Dedifferentiated amniotic fluid mesenchymal stem cell (primary cell): Measurements from ENCODE around the gene ANKRD33B.
A peak's percentile ranks its signal among the peaks of the same experiment; 100 is the strongest.

Experiments
- DNase-seq: peaks from one replicate; pipeline ENCODE4 v3.0.0-alpha.2; 2016; ENCODE audit errors: extremely low spot score

ANKRD33B gene

DNA sequence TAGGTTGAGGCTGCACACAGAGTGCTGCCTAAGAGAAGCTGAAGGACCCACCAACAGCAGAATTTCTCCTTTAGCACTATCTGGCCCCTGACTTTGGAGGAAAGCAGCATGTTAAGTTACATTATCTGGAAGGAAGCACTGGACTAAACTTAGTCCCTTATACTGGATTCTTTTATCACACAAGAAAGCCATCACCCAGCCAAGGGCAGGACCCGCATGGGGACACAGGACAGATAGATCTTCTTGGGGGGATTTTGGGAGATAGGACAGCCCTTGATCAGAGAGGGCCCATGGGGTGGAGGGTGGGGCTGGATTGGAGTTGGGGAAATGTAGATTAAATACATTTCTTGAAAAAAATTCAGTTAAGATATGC, 14.4 kb downstream of the ANKRD33B start:
- DNase-seq = no peak

DNA sequence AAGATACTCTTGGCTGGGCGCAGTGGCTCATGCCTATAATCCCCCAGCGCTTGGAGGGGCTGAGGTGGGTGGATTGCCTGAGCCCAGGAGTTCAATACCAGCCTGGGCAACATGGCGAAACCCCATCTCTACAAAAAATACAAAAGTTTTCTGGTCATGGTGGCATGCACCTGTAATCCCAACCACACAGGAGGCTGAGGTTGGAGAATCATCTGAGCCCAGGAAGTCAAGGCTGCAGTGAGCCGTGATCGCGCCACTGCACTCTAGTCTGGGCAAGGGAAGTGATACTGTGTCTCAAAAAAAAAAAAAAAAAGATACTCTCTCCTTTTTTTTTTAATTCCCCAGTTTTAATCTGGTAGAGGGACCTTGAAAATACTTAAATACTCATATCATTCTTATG, 15.0 kb downstream of the ANKRD33B start:
- DNase-seq = no peak

- DNase-seq = no peak
These were observed 16.0 kb downstream of the ANKRD33B start for GRCh38 chr5:10579536-10580521.

DNA sequence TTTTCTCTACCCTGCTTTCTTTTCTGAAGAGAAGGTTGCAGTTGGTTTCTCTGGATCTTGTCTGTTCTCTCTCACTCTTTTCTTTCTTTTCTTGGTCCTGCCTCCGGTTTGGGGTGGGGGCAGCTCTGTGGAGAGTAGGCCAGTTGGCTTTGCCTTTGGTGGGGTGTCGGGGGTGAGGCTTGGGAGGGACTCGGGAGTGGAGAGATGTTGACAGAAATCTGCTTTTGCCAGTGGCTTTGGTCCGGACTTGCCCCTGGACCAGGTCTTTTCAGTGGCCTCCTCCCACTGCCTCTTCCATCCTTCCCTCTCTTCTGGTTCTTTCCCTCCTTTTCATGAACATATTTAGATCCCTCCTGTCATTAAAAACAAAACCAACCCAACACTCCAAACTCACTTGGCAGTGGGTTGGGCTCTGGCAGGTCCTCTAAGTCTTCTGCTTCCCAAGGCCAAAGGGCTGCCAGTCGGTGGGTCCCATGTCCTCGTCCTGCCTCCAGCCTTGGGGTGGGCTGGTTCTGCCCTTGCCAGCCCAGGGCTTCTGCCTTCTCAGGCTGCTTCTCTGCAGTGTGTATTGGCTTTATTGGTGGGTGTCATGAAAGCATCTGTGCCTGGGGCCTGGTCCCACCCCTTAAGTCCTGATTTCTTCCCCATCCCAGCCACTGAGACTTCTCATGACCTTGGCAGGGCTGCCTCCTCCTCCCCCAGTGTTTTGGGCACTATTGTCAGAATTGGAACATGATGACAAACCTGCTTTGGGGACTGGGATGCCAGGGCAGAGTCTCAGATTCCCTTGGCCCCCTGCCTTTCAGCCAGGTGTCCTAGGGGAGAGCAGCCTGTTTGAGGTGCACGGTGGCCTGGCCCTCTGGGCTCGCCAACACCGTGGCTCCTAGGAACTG, 16.9 kb downstream of the ANKRD33B start:
- no peak for DNase-seq

- DNase-seq = no peak
These were observed 17.5 kb downstream of the ANKRD33B start for GRCh38 chr5:10581424-10581748.

DNA sequence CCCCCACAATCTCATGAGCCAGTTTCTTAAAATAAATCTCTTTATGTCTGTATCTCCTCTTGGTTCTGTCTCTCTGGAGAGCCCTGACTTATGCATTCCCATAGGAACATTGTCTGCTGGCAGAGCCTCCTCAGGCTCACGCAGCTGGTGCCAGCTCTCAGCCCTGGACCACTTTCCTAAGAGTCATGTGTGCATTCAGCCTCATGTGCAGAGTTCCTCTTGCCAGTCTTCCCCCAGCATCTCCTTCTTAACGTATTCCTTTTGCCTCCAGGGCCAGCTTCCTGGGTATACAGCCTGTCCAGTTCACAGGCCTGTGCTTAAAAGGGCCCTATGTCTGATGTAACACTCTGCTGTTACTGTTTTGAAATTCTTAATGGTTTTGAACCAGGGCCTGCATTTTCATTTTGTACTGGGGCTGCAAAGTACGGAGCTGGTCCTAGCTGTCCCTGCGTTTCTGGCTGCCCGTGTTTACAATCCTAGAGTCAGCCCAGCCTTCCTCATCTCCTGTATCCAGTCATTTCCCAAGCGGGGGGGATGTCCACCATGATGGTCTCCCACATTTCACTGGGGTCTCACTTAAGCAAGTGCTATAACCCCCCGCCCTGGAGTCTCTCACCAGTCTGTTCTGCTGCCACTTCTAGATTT, 18.1 kb downstream of the ANKRD33B start:
- DNase-seq = no peak

DNA sequence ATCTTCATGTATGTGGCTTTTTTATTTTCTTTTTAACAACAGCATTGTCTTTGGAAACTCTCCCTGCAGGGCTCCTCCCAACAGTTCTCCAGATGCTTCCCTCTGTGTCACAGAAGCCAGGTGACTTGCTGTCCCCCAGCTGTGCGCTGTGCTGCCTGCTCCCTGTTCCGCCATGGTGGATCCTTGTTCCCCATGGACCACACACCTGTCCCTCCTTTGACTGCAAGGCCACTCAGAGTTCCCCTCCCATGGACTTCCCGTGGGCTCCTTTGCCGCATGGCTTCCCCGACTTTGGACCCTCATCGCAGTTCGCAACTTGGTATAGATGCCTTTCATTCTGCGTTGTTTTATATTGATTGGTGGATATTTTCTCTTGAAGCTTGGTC, 18.6 kb downstream of the ANKRD33B start:
- no peak for DNase-seq

DNA sequence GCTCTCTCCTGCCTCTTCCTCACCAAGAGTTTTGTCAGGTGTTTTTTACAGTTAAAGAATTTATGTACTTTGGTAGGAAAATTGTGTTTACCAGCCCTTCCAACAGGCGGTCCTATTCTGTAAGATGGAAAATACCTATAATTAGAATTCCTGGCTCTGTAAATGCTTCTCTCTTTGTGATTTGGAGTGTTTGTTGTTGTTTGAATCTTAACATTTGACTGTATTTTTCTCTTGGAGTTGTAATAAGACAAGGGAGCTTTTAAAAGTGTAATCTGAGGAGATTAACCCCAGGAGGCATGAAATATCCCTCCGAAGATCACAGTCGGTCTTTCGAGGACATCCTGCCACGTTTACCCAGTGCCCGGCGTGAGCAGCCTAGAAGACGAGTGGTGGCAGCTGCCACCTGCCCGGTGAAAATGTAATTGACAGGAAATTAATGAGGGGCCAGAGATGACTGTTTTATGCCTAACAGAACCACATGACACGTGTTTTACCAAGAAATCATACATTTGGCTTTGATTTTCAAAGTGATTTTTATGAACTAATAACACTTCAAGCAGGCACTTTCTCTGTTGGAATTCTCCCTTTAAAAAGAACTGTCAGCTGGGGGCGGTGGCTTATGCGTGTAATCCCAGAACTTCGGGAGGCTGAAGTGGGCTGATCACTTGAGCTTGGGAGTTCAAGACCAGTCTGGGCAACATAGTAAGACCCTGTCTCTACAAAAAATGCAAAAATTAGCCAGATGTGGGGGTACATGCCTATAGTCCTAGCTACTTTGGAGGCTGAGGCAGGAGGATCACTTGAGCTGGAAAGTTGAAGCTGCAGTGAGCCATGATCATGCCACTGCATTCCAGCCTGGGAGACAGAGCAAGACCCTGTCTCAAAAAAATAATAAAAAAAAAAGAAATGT, 20.0 kb downstream of the ANKRD33B start:
- no peak for DNase-seq

DNA sequence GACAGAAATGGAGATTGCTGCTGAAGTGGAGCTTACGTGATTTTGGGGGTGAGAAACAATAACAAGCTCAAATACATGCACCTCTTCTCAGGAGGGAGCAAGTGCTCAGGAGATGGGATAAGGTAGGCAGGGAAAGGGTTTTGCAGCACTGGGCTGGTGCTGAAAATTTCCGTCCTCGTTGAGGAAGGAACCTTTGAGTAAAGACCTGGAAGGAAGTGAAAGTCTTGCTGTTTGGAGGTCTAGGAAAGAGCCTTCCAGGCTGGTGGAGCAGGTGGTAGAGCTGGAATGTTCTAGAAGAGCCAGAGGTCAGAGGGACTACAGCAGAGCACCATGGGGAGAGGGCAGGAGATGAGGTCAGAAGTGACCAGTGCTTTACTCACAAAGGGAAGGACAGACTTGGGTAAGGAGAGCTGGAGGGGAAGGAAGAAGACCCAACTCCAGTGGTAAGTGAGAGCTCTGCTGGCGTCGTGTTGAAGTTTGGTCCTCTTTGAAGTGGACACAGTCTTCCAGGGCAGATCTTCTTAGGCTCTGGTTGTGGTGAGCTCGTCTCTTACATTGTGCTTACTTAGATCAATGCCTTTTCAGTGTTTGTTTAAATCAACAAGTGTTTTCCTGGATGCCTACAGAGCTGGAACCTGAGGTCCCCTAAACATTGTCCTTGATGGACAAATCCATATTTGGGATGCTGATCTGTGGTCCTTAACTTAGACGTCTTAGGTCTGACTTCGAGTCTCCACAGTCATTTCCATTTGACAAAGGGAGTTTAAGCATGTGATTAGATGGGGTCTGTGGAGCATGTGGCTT, 21.0 kb downstream of the ANKRD33B start:
- no peak for DNase-seq

GRCh38 chr5:10585518-10585915, 21.6 kb downstream of the ANKRD33B start:
- DNase-seq = no peak

- DNase-seq = no peak
These were observed 22.1 kb downstream of the ANKRD33B start for GRCh38 chr5:10586008-10586407.

DNA sequence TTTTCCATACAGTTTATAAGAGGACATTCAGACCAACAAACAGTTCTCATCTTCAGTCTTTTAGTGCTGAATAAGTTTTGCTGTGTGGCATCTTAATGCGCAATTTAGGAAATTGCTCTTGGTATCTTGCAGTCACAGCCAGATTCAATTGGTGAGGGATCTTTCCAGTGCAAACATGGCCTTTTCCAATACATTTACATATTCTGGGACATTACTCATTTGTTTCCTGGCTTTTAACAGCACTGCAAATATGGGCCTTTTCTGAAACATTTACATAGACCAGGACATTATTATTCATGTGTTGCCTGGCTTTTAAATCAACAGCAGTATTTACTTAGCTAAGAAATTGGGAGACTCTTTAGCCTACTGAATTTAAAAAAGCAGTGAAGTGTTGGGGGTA, 22.7 kb downstream of the ANKRD33B start:
- no peak for DNase-seq

GRCh38 chr5:10588109-10588775, 24.4 kb downstream of the ANKRD33B start:
- DNase-seq = no peak

DNA sequence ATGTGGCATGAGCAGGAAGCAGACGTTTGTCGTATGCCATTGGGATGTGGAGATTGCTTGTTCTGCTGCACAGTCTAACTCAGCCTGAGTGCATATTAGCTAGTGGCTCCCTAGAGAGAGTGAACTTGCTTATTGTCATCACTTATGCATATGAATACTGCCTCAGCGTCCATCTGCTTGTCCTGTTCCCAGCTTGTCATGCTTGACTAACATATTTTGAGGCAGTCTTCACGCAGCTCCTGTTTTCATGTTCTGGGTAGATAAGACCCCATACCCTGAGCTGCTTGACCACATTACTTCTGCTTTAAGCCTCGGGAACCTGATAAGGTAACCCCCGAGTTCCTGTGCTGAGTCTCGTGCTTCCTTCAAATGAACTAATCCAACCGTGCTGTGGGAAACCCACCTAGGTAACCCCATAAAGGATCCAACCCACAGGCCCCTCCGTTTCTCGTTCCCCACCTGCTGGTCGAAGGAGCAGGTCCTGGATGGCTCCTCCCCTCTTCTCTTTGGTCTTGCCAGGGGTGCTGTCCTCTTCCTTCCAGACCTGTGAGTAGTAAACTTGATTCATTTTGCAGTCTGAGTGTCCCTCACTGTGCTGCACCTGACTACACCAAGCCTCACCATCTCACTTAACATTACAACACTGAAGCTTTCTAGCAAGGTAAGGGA, 25.0 kb downstream of the ANKRD33B start:
- DNase-seq = no peak

DNA sequence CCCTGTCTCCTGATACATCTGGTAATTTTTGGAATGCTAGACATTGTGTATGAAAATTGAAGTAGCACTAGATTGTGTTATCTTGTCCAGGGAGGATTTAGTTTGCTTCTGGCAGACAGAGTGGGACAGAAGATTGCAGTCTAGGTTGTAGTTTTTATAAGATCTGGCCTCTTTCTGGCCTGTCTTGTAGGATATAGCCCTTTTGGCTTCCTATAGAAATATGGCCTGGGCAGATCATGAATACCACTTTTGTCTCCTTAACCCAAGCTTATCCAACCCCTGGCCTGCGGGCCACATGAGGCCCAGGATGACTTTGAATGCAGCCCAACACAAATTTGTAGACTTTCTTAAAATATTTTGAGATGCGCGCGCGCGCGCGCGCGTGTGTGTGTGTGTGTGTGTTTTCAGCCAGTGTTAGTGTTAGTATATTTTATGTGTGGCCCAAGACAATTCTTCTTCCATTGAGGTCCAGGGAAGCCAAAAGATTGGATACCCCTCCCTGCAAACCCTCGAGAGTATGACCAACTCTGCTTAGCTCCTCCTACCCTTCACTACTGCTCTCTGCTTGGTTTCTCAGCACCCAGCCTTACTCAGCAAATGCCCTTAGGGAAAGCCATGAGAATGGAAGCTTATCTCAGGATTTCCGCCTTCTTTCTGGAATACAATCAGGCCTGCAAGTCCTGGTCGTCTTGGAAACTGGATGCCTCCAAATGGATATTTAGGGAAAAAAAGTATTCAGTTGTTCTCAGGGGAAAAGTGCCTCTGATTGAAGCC, 26.5 kb downstream of the ANKRD33B start:
- peak; percentile 44 for DNase-seq

- DNase-seq = no peak
These were observed 27.3 kb downstream of the ANKRD33B start for GRCh38 chr5:10591159-10591558.

DNA sequence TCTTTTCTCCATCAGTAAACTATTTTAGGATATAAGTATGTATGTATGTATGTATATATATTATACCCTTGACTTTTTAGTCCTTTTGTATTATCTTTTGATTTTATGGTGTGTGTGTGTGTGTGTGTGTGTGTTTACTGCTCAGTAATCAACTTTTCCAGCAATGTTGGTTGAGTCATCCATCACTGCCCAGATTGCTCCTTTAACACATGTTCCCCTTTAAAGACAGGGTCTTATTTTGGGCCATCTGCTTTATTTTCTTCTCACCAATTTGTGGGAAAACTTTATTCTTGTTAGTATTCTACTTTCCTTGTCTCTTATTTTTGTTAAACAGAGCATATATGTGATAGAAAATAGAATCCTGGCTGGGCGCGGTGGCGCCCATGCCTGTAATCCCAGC, 28.1 kb downstream of the ANKRD33B start:
- no peak for DNase-seq

DNA sequence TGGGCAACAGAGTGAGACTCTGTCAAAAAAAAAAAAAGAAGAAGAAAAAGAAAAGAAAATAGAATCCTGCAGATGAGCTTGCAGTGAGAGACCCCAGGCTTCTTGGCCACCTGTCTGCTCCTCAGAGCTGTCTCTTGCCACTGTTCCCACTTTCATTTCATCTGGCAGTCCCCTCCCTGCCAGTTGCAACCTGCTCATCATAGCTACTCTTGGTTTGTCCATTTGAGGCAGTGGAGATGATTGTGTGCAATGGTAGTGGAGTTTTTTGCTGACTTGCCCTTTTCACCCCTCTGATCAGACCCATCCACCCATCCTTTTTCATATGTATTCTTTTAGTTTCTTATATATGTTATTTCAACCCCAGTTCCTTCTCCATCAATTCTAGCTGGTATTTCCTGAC, 28.7 kb downstream of the ANKRD33B start:
- DNase-seq = no peak
